ENCODE measurements around the gene NAALAD2. TPM values are rescaled to one million over a fixed set of nuclear protein-coding genes. Genes with fewer than 3 reads are reported as not detected.

Gene NAALAD2
- total RNA-seq, 6 experiments from 2014 or later = 0.12 to 0.53 (median 0.19) TPM

DNA sequence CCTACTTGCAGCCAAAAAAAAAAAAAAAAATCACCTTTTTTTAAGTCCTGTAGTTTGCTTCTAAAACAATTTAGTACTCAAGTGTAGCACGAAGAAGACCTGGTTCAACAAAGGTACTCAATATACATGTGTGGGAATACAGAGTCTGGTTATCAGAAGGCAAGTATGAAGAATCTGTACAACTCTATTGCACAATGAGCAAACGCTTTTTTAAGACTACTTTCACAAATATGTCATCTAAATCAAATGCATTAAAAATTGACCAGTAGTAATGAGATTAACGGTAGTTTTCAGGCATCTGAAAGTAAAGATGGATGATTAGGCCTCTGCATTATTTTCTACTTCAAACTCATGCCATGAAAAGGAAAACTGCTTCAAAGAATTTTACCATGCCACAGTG, 78.9 kb downstream of the NAALAD2 start:
- DNase-seq = no peak
- TF ChIP-seq CTCF (IDR thresholded peaks at IDR 0.05) = no peak

GRCh38 chr11:90216611-90217010, 82.1 kb downstream of the NAALAD2 start:
- Mint-ChIP-seq H3K9me3 (peaks cover 5% of the 10 kb centered on the region; the same call in 1 of the 2 replicates), H3K4me3 (no peak overlapping the region), H3K4me1 (ENCODE audit: low read depth) (peaks cover 34% of the 10 kb centered on the region), H3K27me3 (ENCODE audit: insufficient read depth) (no peaks in the 10 kb centered on the region; the same call in 1 of the 2 replicates), H3K27ac (no peak overlapping the region), H3K36me3 (ENCODE audit: low read depth) (peaks cover 37% of the 10 kb centered on the region)
- no peak for DNase-seq
- no peak for TF ChIP-seq CTCF (IDR thresholded peaks at IDR 0.05)

More for the DNA sequence above, 78.9 kb downstream of the NAALAD2 start:
- Mint-ChIP-seq H3K4me1 (ENCODE audit: low read depth) (peaks cover 8% of the 10 kb centered on the region; the same call in 1 of the 2 replicates), H3K27me3 (ENCODE audit: insufficient read depth) (no peaks in the 10 kb centered on the region; the same call in 1 of the 2 replicates), H3K9me3 (no peaks in the 10 kb centered on the region), H3K4me3 (no peak overlapping the region), H3K27ac (no peak overlapping the region), H3K36me3 (ENCODE audit: low read depth) (peaks cover 16% of the 10 kb centered on the region)

GRCh38 chr11:90218606-90219005, 84.1 kb downstream of the NAALAD2 start:
- Mint-ChIP-seq H3K27ac (no peak overlapping the region), H3K4me1 (ENCODE audit: low read depth) (peaks cover 38% of the 10 kb centered on the region), H3K9me3 (peaks cover 5% of the 10 kb centered on the region), H3K4me3 (no peak overlapping the region), H3K27me3 (ENCODE audit: insufficient read depth) (no peaks in the 10 kb centered on the region; the same call in 1 of the 2 replicates), H3K36me3 (ENCODE audit: low read depth) (peaks cover 38% of the 10 kb centered on the region)
- no peak for DNase-seq
- no peak for TF ChIP-seq CTCF (IDR thresholded peaks at IDR 0.05)

DNA sequence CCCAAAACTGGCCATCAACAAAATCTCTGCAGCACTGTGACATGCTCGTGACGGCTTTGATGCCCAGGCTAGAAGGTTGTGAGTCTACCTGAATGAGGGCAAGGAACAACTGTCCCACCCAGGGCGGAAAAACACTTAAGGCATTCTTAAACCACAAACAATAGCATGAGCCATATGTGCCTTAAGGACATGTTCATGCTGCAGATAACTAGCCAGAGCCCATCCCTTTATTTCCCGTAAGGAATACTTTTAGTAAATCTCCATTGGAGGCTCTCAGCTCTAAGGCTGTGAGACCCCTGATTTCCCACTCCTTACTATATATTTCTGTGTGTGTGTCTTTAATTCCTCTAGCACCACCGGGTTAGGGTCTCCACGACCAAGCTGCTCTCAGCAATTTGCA, 85.0 kb downstream of the NAALAD2 start:
- Mint-ChIP-seq H3K9me3 (peaks cover 5% of the 10 kb centered on the region), H3K4me1 (ENCODE audit: low read depth) (peaks cover 45% of the 10 kb centered on the region), H3K36me3 (ENCODE audit: low read depth) (peaks cover 38% of the 10 kb centered on the region), H3K27ac (no peak overlapping the region), H3K27me3 (ENCODE audit: insufficient read depth) (no peaks in the 10 kb centered on the region; the same call in 1 of the 2 replicates), H3K4me3 (no peak overlapping the region)
- DNase-seq = no peak
- no peak for TF ChIP-seq CTCF (IDR thresholded peaks at IDR 0.05)

GRCh38 chr11:90220391-90220790, 85.9 kb downstream of the NAALAD2 start:
- Mint-ChIP-seq H3K4me3 (peak overlapping the region; percentile 100), H3K27ac (peak overlapping the region; percentile 5), H3K9me3 (peaks cover 5% of the 10 kb centered on the region), H3K36me3 (ENCODE audit: low read depth) (peaks cover 38% of the 10 kb centered on the region), H3K4me1 (ENCODE audit: low read depth) (peaks cover 45% of the 10 kb centered on the region), H3K27me3 (ENCODE audit: insufficient read depth) (no peaks in the 10 kb centered on the region; the same call in 1 of the 2 replicates)
- no peak for TF ChIP-seq CTCF (IDR thresholded peaks at IDR 0.05)
- DNase-seq = peak; percentile 54

All from HFFc6 (cell line).